A172 (cell line): Measurements from ENCODE around the gene NAV1. TPM values are rescaled to one million over a fixed set of nuclear protein-coding genes. Genes with fewer than 3 reads are reported as not detected.

ENCODE experiments used
- DNase-seq: peaks from one replicate; pipeline ENCODE4 v3.0.0-alpha.2; 2015; ENCODE audit warnings: low spot score
- total RNA-seq: library from RNA; depleted of rRNA; stranded (reverse); fragments of >200 nt; shearing (Covaris generic); gene quantifications from 2 replicates; pipeline ENCODE4 v1.2.3, GENCODE V29; 2014; rRNA removed

Gene NAV1
- total RNA-seq, 1 experiment from 2014 or later = 40.3 TPM

- DNase-seq = no peak
Observed at GRCh38 chr1:201586806-201587205, 47.9 kb downstream of the NAV1 start.

- no peak for DNase-seq
Observed at GRCh38 chr1:201587729-201588128, 48.8 kb downstream of the NAV1 start.

Other genes with a start within 250 kb of the NAV1 start
- 0.45 and 2.9 TPM in 2 replicates for gene TNNT2, start 161.4 kb upstream of the NAV1 start, total RNA-seq
- 0.67 TPM in 1 of 2 replicates, not detected in the other for gene LAD1, start 139.8 kb upstream of the NAV1 start, total RNA-seq
- gene TNNI1, start 117.4 kb upstream of the NAV1 start, total RNA-seq = not detected in 2 replicates
- 96.2 and 133 TPM in 2 replicates for gene PHLDA3, start 69.9 kb upstream of the NAV1 start, total RNA-seq
- 573 and 611 TPM in 2 replicates for gene CSRP1, start 32.0 kb upstream of the NAV1 start, total RNA-seq